ENCODE results near the gene KLHL10.

KLHL10 gene

DNA sequence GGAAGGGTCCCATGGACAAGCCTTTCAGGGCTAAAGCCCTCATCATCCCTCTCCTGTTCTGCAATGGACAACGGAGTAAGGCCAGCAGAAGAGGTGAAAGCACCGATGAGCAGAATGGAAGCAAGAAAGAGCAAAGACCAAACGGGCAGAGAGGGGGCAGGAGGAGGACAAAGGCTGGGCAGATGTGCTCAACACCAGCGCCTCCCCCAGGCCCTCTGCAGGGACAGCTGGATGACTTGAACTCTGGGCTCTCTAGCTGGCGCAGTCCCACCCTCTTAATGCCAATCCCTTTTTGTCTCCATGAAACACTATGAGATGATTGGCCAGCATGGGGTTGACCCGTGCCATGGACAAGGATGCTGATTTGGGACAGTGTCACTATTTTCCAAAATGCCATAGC is 59.1 kb downstream of the KLHL10 start:
- DNase-seq = no peak

Data from effector CD8-positive, alpha-beta T cell (primary cell).